Caco-2 (cell line): ENCODE measurements around the gene HEATR5A. TPM values are rescaled to one million over a fixed set of nuclear protein-coding genes. Genes with fewer than 3 reads are reported as not detected.

Source experiments
- BruUV-seq: library from RNA; stranded (reverse); fragments of 400-500 nt; replicated peaks from 2 replicates; lab custom pipeline; 2021; lab: Mats Ljungman, UMichigan
- CTCF ChIA-PET: fragments of 300-600 bp; sonication (Branson Sonifier 250); formaldehyde crosslinking; loops from one replicate; lab custom pipeline; 2022; ENCODE audit warnings: antibody characterized with exemption; lab: Charles Lee
- POLR2A ChIA-PET: fragments of 300-600 bp; sonication (Branson Sonifier 250); formaldehyde crosslinking; loops from one replicate; lab custom pipeline; 2022; ENCODE audit warnings: antibody characterized with exemption; lab: Charles Lee
- DNase-seq, 2 experiments: peaks; one replicate each; pipeline versions ENCODE4 v3.0.0 to v3.0.0-alpha.2; 2020 to 2022
- H3K27me3 ChIP-seq: replicated peaks from 2 replicates; pipeline ENCODE4 v1.6.0; 2011; ENCODE audit warnings: low read length; ENCODE audit not compliant: control insufficient read depth, insufficient read depth
- H3K36me3 ChIP-seq: 2 replicates; pipeline ENCODE4 v1.5.1; 2011; ENCODE audit warnings: low read length; ENCODE audit not compliant: control insufficient read depth, insufficient read depth
- H3K4me1 ChIP-seq: fragments of 250-450 bp; sonication (Bioruptor Pico); 2 replicates; pipeline ENCODE4 v1.5.1; 2020; ENCODE audit warnings: mild to moderate bottlenecking
- H3K4me3 ChIP-seq: 2 replicates; pipeline ENCODE4 v1.5.1; 2011; ENCODE audit warnings: low read depth, mild to moderate bottlenecking, control low read depth, low read length
- H3K9me3 ChIP-seq: fragments of 250-450 bp; sonication (Bioruptor Pico); 2 replicates; pipeline ENCODE4 v1.5.1; 2020; ENCODE audit warnings: mild to moderate bottlenecking, moderate library complexity
- H3K27ac Mint-ChIP-seq: one replicate; pipeline ENCODE4 v1.8.0; 2022; ENCODE audit warnings: mixed read lengths; ENCODE audit not compliant: unreplicated experiment
- H3K27me3 Mint-ChIP-seq: one replicate; pipeline ENCODE4 v1.8.0; 2022; ENCODE audit warnings: mixed read lengths; ENCODE audit not compliant: insufficient read depth, unreplicated experiment
- H3K36me3 Mint-ChIP-seq: one replicate; pipeline ENCODE4 v1.8.0; 2022; ENCODE audit warnings: mild to moderate bottlenecking, mixed read lengths; ENCODE audit not compliant: insufficient read depth, unreplicated experiment
- H3K4me1 Mint-ChIP-seq: one replicate; pipeline ENCODE4 v1.8.0; 2022; ENCODE audit warnings: low read depth, mixed read lengths; ENCODE audit not compliant: unreplicated experiment
- H3K4me3 Mint-ChIP-seq: one replicate; pipeline ENCODE4 v1.8.0; 2022; ENCODE audit warnings: mild to moderate bottlenecking, moderate library complexity, mixed read lengths; ENCODE audit not compliant: unreplicated experiment
- H3K9me3 Mint-ChIP-seq: one replicate; pipeline ENCODE4 v1.8.0; 2022; ENCODE audit warnings: mixed read lengths; ENCODE audit not compliant: unreplicated experiment
- CTCF ChIP-seq, 2 experiments: fragments of 200-600 bp in 1 of 2; IDR thresholded peaks; 1 replicate in 1 of 2; 2 replicates in 1 of 2; pipeline versions ENCODE4 v1.5.1 to v1.8.0; 2011 to 2022; ENCODE audit warnings: antibody characterized with exemption in 1 of 2, control low read depth in 1 of 2, inconsistent platforms in 1 of 2, low read depth in 1 of 2, low read length in 1 of 2, mild to moderate bottlenecking in 1 of 2, moderate library complexity in 1 of 2; ENCODE audit not compliant: insufficient read depth in 1 of 2, severe bottlenecking in 1 of 2, unreplicated experiment in 1 of 2
- intact Hi-C: fragments of 100-400 bp; cut with micrococcal nuclease; formaldehyde crosslinking; loops from one replicate; pipeline ENCODE4 v1.10.0; 2022; ENCODE audit not compliant: unreplicated experiment
- total RNA-seq: library from RNA; stranded (reverse); gene quantifications from 2 replicates; pipeline ENCODE4 v1.2.3, GENCODE V29; 2022

HEATR5A gene
- total RNA-seq, 1 experiment from 2014 or later = 55.6 TPM

- peaks cover 13% of the 10 kb centered on the region for H3K4me1 ChIP-seq
- no peaks in the 10 kb centered on the region for H3K27me3 ChIP-seq
- ChIA-PET POLR2A (interaction anchor here (2.5 kb wide), 1 partner anchor 31 kb away, joined by 12 read pairs; no protein-coding TSS in a partner anchor), CTCF (no interaction called here)
- H3K36me3 ChIP-seq = no peaks in the 10 kb centered on the region
- peaks cover 13% of the 10 kb centered on the region for H3K36me3 Mint-ChIP-seq
- H3K27me3 Mint-ChIP-seq = no peaks in the 10 kb centered on the region
- H3K27ac Mint-ChIP-seq = no peak overlapping the region
- TF ChIP-seq CTCF (IDR thresholded peaks at IDR 0.05; ENCODE audit: insufficient read depth in 1 of 2, low read depth in 1 of 2, low read length in 1 of 2, severe bottlenecking in 1 of 2, unreplicated experiment in 1 of 2) = no peak
- peak overlapping the region; percentile 35 for H3K4me3 Mint-ChIP-seq
- H3K4me1 Mint-ChIP-seq = peaks cover 35% of the 10 kb centered on the region
- no TSS peak for BruUV-seq
- H3K4me3 ChIP-seq = no peak overlapping the region; the same call in 1 of the 2 replicates
- H3K9me3 Mint-ChIP-seq = no peaks in the 10 kb centered on the region
- intact Hi-C loops = no loop called here
- no peaks in the 10 kb centered on the region for H3K9me3 ChIP-seq
- no peak for DNase-seq
Measured at GRCh38 chr14:31418440-31418839, 1.9 kb downstream of the HEATR5A start.

GRCh38 chr14:31414190-31414833 is 6.0 kb downstream of the HEATR5A start:
- Histone ChIP-seq H3K9me3 (no peaks in the 10 kb centered on the region), H3K4me1 (peaks cover 17% of the 10 kb centered on the region), H3K36me3 (no peaks in the 10 kb centered on the region), H3K4me3 (no peak overlapping the region), H3K27me3 (no peaks in the 10 kb centered on the region)
- DNase-seq = no peak
- intact Hi-C loops = no loop called here
- Mint-ChIP-seq H3K4me3 (no peak overlapping the region), H3K36me3 (peaks cover 12% of the 10 kb centered on the region), H3K9me3 (no peaks in the 10 kb centered on the region), H3K27me3 (no peaks in the 10 kb centered on the region), H3K4me1 (peaks cover 22% of the 10 kb centered on the region), H3K27ac (no peak overlapping the region)
- ChIA-PET POLR2A (no interaction called here), CTCF (interaction anchor here (0.7 kb wide), 1 partner anchor 35 kb away, joined by 3 read pairs; no protein-coding TSS in a partner anchor)
- no peak for TF ChIP-seq CTCF (IDR thresholded peaks at IDR 0.05; ENCODE audit: insufficient read depth in 1 of 2, low read depth in 1 of 2, low read length in 1 of 2, severe bottlenecking in 1 of 2, unreplicated experiment in 1 of 2)
- BruUV-seq = no TSS peak

- Histone ChIP-seq H3K27me3 (no peaks in the 10 kb centered on the region), H3K4me1 (peaks cover 17% of the 10 kb centered on the region), H3K4me3 (no peak overlapping the region), H3K9me3 (no peaks in the 10 kb centered on the region), H3K36me3 (no peaks in the 10 kb centered on the region)
- intact Hi-C loops = no loop called here
- H3K4me1 Mint-ChIP-seq = peaks cover 18% of the 10 kb centered on the region
- no peak overlapping the region for H3K4me3 Mint-ChIP-seq
- ChIA-PET CTCF (no interaction called here), POLR2A (no interaction called here)
- BruUV-seq = no TSS peak
- no peak for DNase-seq
- peaks cover 6% of the 10 kb centered on the region for H3K36me3 Mint-ChIP-seq
- no peaks in the 10 kb centered on the region for H3K27me3 Mint-ChIP-seq
- H3K9me3 Mint-ChIP-seq = no peaks in the 10 kb centered on the region
- H3K27ac Mint-ChIP-seq = no peak overlapping the region
- no peak for TF ChIP-seq CTCF (IDR thresholded peaks at IDR 0.05; ENCODE audit: insufficient read depth in 1 of 2, low read depth in 1 of 2, low read length in 1 of 2, severe bottlenecking in 1 of 2, unreplicated experiment in 1 of 2)
Measured at GRCh38 chr14:31411218-31411727, 9.1 kb downstream of the HEATR5A start.
